K562 (cell line): ENCODE measurements around the gene TBC1D20. TPM values are rescaled to one million over a fixed set of nuclear protein-coding genes. Genes with fewer than 3 reads are reported as not detected.

ENCODE experiments used
- AFF4 ChIP-seq: sonication (generic); formaldehyde crosslinking; IDR thresholded peaks from 2 replicates; pipeline ENCODE4 v1.8.0; 2023; ENCODE audit warnings: mild to moderate bottlenecking, missing genetic modification reagents
- ARID1B ChIP-seq: fragments of 450-650 bp; IDR thresholded peaks from 2 replicates; pipeline ENCODE4 v1.6.1; 2016; ENCODE audit warnings: antibody characterized with exemption, mild to moderate bottlenecking, inconsistent platforms
- BRF2 ChIP-seq: IDR thresholded peaks from 3 replicates; pipeline ENCODE4 v1.6.1; 2011; ENCODE audit warnings: borderline replicate concordance, mild to moderate bottlenecking; ENCODE audit not compliant: insufficient read length, insufficient read depth
- CBFB ChIP-seq: sonication (generic); formaldehyde crosslinking; IDR thresholded peaks from 2 replicates; pipeline ENCODE4 v1.4.0; 2020; ENCODE audit warnings: mild to moderate bottlenecking, missing genetic modification reagents
- CEBPG ChIP-seq, 3 experiments: fragments of 200-800 bp in 1 of 3; sonication (Bioruptor generic) in 1 of 3; sonication (generic) in 1 of 3; formaldehyde crosslinking in 1 of 3; IDR thresholded peaks in 2 of 3; conservative IDR thresholded peaks in 1 of 3; 2 replicates each; pipeline versions ENCODE4 v1.6.1 to v1.8.0; 2016 to 2022; ENCODE audit warnings: missing compliant biosample characterization in 2 of 3, missing genetic modification characterization in 2 of 3, mild to moderate bottlenecking in 1 of 3, missing genetic modification reagents in 1 of 3
- CTBP1 ChIP-seq: fragments of 450-650 bp; IDR thresholded peaks from 2 replicates; pipeline ENCODE4 v1.6.1; 2016; ENCODE audit warnings: borderline replicate concordance
- ESRRA ChIP-seq: fragments of 450-650 bp; IDR thresholded peaks from 2 replicates; pipeline ENCODE4 v1.6.1; 2014; ENCODE audit warnings: low read depth, mild to moderate bottlenecking, moderate library complexity, borderline replicate concordance
- FOXJ2 ChIP-seq: fragments of 200-800 bp; sonication (Bioruptor generic); IDR thresholded peaks from 2 replicates; pipeline ENCODE4 v1.6.1; 2016; ENCODE audit warnings: missing genetic modification characterization, missing compliant biosample characterization
- NFXL1 ChIP-seq: fragments of 450-650 bp; formaldehyde crosslinking; IDR thresholded peaks from 2 replicates; pipeline ENCODE4 v1.4.0; 2021; ENCODE audit warnings: mild to moderate bottlenecking
- NR2F6 ChIP-seq: fragments of 450-650 bp; formaldehyde crosslinking; IDR thresholded peaks from 2 replicates; pipeline ENCODE4 v1.4.0; 2020; ENCODE audit warnings: mild to moderate bottlenecking
- TAL1 ChIP-seq: fragments of 450-650 bp; IDR thresholded peaks from 2 replicates; pipeline ENCODE4 v1.6.1; 2016; ENCODE audit warnings: mild to moderate bottlenecking
- XRCC3 ChIP-seq: fragments of 450-650 bp; IDR thresholded peaks from 2 replicates; pipeline ENCODE4 v1.6.1; 2017; ENCODE audit warnings: mild to moderate bottlenecking, moderate library complexity
- ZNF407 ChIP-seq: fragments of 450-650 bp; IDR thresholded peaks from 2 replicates; pipeline ENCODE4 v1.6.1; 2016; ENCODE audit warnings: low read depth
- ZNF584 ChIP-seq: fragments of 200-800 bp; sonication (Bioruptor generic); IDR thresholded peaks from 2 replicates; pipeline ENCODE4 v1.6.1; 2016; ENCODE audit warnings: low read depth, mild to moderate bottlenecking, missing genetic modification characterization, missing compliant biosample characterization
- polyA plus RNA-seq, 8 experiments: library from polyadenylated mRNA; depleted of rRNA in 4 of 8; stranded (reverse) in 5 of 8; unstranded in 3 of 8; fragments of >200 nt; fragmentation: Nextera tagmentation in 2 of 8; fragmentation: Illumina TruSeq in 1 of 8; extraction: Ambion mirVana in 2 of 8; extraction: Trizol in 1 of 8; gene quantifications; 2 replicates each; pipeline versions ENCODE4 v1.2.1 to v1.2.3, GENCODE V29; 2011 to 2014; ENCODE audit warnings: inconsistent platforms in 1 of 8, missing spikeins in 1 of 8
- total RNA-seq, 7 experiments: library from RNA; depleted of rRNA in 6 of 7; stranded (reverse); fragments of >200 nt in 6 of 7; fragmentation: Illumina TruSeq in 2 of 7; extraction: Trizol in 2 of 7; gene quantifications; 2 replicates each; pipeline versions ENCODE4 v1.2.1 to v1.2.3, GENCODE V29; 2011 to 2021; ENCODE audit warnings: low replicate concordance in 1 of 7

TBC1D20 gene
- total and polyA plus RNA-seq, 9 of the 15 experiments (the other 6 are each of a cell fraction or from before 2014, with no cell fraction given), result 7.0 to 25.3 (median 15.1) TPM

- TF ChIP-seq ESRRA (no peak), ARID1B (peak; percentile 71), CEBPG (CRISPR knock-in tag; IDR thresholded peaks at IDR 0.05) (no peak), CEBPG (tag; conservative IDR thresholded peaks at IDR 0.05 in 1 of 2, IDR thresholded peaks at IDR 0.05 in 1 of 2) (no peak), BRF2 (no peak), XRCC3 (no peak), CTBP1 (peak; percentile 62; the same call in 1 of the 2 replicates), ZNF584 (CRISPR knock-in tag) (no peak), FOXJ2 (tag) (no peak), NFXL1 (no peak), CBFB (CRISPR knock-in tag) (no peak), ZNF407 (no peak), TAL1 (peak; percentile 49; the same call in 1 of the 2 replicates), NR2F6 (no peak), AFF4 (CRISPR knock-in tag) (no peak)
Measured at GRCh38 chr20:399182-399707, 63.1 kb downstream of the TBC1D20 start (continued).
